ENCODE data around the gene PLA2G2F. TPM values are rescaled to one million over a fixed set of nuclear protein-coding genes. Genes with fewer than 3 reads are reported as not detected.

The PLA2G2F gene
- total and polyA plus RNA-seq, 9 of the 15 experiments (the other 6 are each of a cell fraction or from before 2014, with no cell fraction given): not detected

DNA sequence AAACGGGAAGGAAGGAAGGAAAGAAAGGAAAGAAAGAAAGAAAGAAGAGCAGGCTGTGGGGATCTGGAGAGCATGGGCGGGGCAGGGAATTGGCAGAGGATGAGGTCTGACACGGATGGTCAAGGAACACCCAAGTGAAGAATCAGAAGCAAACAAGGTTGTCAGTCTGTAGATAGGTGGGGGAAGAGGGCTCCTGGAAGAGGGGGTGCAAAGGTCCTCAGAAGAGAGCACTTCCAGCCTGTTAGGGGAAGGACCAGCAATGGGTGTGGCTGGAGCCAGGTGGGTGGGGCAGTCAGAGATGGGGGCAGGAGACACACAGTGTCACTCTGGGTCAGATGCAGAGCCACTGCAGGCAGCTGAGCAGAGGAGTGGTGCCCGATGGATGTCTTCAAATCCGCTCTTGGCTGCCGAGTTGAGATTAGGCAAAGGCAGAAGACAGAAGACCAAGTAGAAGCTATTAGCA is 58.2 kb downstream of the PLA2G2F start:
- FAIRE-seq: peak; percentile 78
- H3K9me1 ChIP-seq (ENCODE audit: control insufficient read depth, insufficient read depth, low read length): no peaks in the 10 kb centered on the region
- no peak overlapping the region for H3K9ac ChIP-seq (ENCODE audit: insufficient read depth in 1 of 2, low read depth in 2 of 2, low read length in 2 of 2)
- DNase-seq (ENCODE audit: extremely low read depth in 1 of 4, low spot score in 3 of 4): peak; percentile 82 to 92 (median 84)
- no peak overlapping the region for H3K27ac ChIP-seq (ENCODE audit: extremely low read depth, low read depth, low read length)
- H3K36me3 ChIP-seq (ENCODE audit: control insufficient read depth, insufficient read depth, low read length): peaks cover 8% of the 10 kb centered on the region; the same call in 2 of the 3 replicates
- H3K27me3 ChIP-seq (ENCODE audit: control insufficient read depth in 2 of 2, insufficient read depth in 2 of 2, low read length in 2 of 2): no peaks in the 10 kb centered on the region
- H3K9me3 ChIP-seq (replicated peaks; ENCODE audit: control insufficient read depth, insufficient read depth, low read depth, low read length): no peaks in the 10 kb centered on the region
- ChIA-PET CTCF (ENCODE audit: low intra/inter-chr PET ratio) (no interaction called here), POLR2A (interaction anchor here (0.6 to 1.2 kb wide), 3 partner anchors 10 to 490 kb away, joined by 3 to 7 read pairs (median 3); no protein-coding TSS in a partner anchor)
- H3K79me2 ChIP-seq (ENCODE audit: control insufficient read depth, insufficient read depth, low read length): peaks cover 1% of the 10 kb centered on the region; the same call in 1 of the 3 replicates
- H4K20me1 ChIP-seq (replicated peaks; ENCODE audit: control insufficient read depth, insufficient read depth, low read length): no peaks in the 10 kb centered on the region
- peak overlapping the region; percentile 9; the same call in 1 of the 2 replicates for H3K4me2 ChIP-seq (ENCODE audit: insufficient read depth, low read length)
- in situ Hi-C loops (cut with MboI) (no loop called here), intact Hi-C loops (cut with micrococcal nuclease) (loop anchor here (5.0 kb wide), 1 partner anchor 35 kb away; no protein-coding TSS in a partner anchor)
- H3K4me3 ChIP-seq: no peak overlapping the region
- ATAC-seq: peak; percentile 91
- no TSS peak for BruUV-seq (replicated peaks)
- H3K4me1 ChIP-seq (replicated peaks in 1 of 2; ENCODE audit: control insufficient read depth in 2 of 2, insufficient read depth in 2 of 2, low read length in 2 of 2): peaks cover 22 to 42% of the 10 kb centered on the region in 2 experiments
- H2AFZ ChIP-seq (ENCODE audit: low read depth, low read length): no peak overlapping the region
- WGBS (ENCODE audit: insufficient coverage, low coverage, missing lambda C conversion rate): 6% methylated on average over 5 of the region's 6 CpGs
- TF ChIP-seq HLTF (IDR thresholded peaks at IDR 0.05): no peak
- TF ChIP-seq KDM4B (IDR thresholded peaks at IDR 0.05; ENCODE audit: borderline replicate concordance in 2 of 2, low read depth in 1 of 2): no peak
- TF ChIP-seq, protein P1, sequence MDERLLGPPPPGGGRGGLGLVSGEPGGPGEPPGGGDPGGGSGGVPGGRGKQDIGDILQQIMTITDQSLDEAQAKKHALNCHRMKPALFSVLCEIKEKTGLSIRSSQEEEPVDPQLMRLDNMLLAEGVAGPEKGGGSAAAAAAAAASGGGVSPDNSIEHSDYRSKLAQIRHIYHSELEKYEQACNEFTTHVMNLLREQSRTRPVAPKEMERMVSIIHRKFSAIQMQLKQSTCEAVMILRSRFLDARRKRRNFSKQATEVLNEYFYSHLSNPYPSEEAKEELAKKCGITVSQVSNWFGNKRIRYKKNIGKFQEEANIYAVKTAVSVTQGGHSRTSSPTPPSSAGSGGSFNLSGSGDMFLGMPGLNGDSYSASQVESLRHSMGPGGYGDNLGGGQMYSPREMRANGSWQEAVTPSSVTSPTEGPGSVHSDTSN (CRISPR knock-in tag; IDR thresholded peaks at IDR 0.05; ENCODE audit: low read depth): no peak
- TF ChIP-seq, protein P1 (tag; conservative IDR thresholded peaks at IDR 0.05; ENCODE audit: low read depth): 0 out of 2 replicates have a peak, but pooled peaks have one; percentile 22
- no peak for TF ChIP-seq HDAC8 (tag; IDR thresholded peaks at IDR 0.05)
- TF ChIP-seq DMBX1 (CRISPR knock-in tag; IDR thresholded peaks at IDR 0.05; ENCODE audit: borderline replicate concordance): 0 out of 2 replicates have a peak, but pooled peaks have one; percentile 14
- TF ChIP-seq SRF (CRISPR knock-in tag; IDR thresholded peaks at IDR 0.05): no peak
- TF ChIP-seq, protein P2, sequence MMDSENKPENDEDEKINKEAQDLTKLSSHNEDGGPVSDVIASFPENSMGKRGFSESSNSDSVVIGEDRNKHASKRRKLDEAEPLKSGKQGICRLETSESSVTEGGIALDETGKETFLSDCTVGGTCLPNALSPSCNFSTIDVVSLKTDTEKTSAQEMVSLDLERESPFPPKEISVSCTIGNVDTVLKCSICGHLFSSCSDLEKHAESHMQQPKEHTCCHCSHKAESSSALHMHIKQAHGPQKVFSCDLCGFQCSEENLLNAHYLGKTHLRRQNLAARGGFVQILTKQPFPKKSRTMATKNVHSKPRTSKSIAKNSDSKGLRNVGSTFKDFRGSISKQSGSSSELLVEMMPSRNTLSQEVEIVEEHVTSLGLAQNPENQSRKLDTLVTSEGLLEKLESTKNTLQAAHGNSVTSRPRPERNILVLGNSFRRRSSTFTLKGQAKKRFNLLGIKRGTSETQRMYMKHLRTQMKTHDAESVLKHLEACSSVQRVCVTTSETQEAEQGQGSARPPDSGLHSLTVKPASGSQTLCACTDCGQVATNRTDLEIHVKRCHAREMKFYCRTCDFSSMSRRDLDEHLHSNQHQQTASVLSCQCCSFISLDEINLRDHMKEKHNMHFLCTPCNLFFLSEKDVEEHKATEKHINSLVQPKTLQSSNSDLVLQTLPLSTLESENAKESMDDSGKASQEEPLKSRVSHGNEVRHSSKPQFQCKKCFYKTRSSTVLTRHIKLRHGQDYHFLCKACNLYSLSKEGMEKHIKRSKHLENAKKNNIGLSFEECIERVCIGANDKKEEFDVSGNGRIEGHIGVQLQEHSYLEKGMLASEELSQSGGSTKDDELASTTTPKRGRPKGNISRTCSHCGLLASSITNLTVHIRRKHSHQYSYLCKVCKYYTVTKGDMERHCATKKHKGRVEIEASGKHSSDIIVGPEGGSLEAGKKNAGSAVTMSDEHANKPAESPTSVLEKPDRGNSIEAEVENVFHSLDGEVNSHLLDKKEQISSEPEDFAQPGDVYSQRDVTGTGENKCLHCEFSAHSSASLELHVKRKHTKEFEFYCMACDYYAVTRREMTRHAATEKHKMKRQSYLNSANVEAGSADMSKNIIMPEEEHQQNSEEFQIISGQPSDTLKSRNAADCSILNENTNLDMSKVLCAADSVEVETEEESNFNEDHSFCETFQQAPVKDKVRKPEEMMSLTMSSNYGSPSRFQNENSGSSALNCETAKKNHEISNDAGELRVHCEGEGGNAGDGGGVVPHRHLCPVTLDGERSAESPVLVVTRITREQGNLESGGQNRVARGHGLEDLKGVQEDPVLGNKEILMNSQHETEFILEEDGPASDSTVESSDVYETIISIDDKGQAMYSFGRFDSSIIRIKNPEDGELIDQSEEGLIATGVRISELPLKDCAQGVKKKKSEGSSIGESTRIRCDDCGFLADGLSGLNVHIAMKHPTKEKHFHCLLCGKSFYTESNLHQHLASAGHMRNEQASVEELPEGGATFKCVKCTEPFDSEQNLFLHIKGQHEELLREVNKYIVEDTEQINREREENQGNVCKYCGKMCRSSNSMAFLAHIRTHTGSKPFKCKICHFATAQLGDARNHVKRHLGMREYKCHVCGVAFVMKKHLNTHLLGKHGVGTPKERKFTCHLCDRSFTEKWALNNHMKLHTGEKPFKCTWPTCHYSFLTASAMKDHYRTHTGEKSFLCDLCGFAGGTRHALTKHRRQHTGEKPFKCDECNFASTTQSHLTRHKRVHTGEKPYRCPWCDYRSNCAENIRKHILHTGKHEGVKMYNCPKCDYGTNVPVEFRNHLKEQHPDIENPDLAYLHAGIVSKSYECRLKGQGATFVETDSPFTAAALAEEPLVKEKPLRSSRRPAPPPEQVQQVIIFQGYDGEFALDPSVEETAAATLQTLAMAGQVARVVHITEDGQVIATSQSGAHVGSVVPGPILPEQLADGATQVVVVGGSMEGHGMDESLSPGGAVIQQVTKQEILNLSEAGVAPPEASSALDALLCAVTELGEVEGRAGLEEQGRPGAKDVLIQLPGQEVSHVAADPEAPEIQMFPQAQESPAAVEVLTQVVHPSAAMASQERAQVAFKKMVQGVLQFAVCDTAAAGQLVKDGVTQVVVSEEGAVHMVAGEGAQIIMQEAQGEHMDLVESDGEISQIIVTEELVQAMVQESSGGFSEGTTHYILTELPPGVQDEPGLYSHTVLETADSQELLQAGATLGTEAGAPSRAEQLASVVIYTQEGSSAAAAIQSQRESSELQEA (IDR thresholded peaks at IDR 0.05; ENCODE audit: low read depth): peak; percentile 26; the same call in 1 of the 2 replicates
- TF ChIP-seq ELF4 (CRISPR knock-in tag; IDR thresholded peaks at IDR 0.05): 0 out of 2 replicates have a peak, but pooled peaks have one; percentile 8
- TF ChIP-seq FOXM1 (IDR thresholded peaks at IDR 0.05; ENCODE audit: low read depth): 0 out of 2 replicates have a peak, but pooled peaks have one; percentile 6
- TF ChIP-seq FOXM1 (CRISPR knock-in tag; IDR thresholded peaks at IDR 0.05; ENCODE audit: low read depth): no peak

All from K562 (cell line).